A673 (cell line): ENCODE results near the gene HS6ST2.

Source experiments
- CTCF ChIP-seq: fragments of 300-800, 200-600 bp; sonication (generic); conservative IDR thresholded peaks from 2 replicates; pipeline ENCODE4 v1.5.1; 2017; ENCODE audit warnings: low read depth, mild to moderate bottlenecking, antibody characterized with exemption, low read length, moderate library complexity, mixed read lengths
- EZH2 ChIP-seq: fragments of 200-600 bp; sonication (generic); IDR thresholded peaks from 2 replicates; pipeline ENCODE4 v1.6.1; 2017; ENCODE audit warnings: borderline replicate concordance, low read depth, mild to moderate bottlenecking, mixed read lengths, antibody characterized with exemption, low read length; ENCODE audit not compliant: poor library complexity, severe bottlenecking

GRCh38 chrX:132758759-132759158 lies 199.7 kb downstream of the HS6ST2 start:
- TF ChIP-seq CTCF, result no peak
- no peak for TF ChIP-seq EZH2
